ENCODE data around the gene NTRK3. TPM values are rescaled to one million over a fixed set of nuclear protein-coding genes. Genes with fewer than 3 reads are reported as not detected.

Gene NTRK3
- total RNA-seq, 4 donors from 2014 or later: 0.35 to 5.8 (median 3.0) TPM

DNA sequence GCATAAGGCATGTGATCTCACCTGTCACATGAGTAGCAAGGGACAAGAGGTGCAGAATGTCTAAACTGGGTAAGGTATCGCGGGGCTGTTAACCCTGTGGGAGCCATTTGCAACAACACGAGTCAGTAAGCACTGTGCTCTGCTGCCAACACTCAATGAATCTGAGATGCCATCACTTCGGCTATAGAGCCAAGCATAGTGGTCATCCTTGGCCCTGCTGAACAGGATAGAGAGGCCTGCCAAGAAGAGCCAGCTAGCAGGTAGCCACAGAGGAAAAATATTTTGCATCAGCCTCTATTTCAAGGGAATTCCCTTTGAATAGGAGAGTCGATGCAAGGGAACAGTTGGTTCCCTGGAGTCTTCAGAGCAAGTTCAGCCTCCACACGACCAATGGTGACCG lies 137.8 kb downstream of the NTRK3 start:
- no peaks in the 10 kb centered on the region for H3K4me1 ChIP-seq
- no peaks in the 10 kb centered on the region for H3K9me3 ChIP-seq
- no peak overlapping the region for H3K27ac ChIP-seq
- no peaks in the 10 kb centered on the region for H3K36me3 ChIP-seq
- no peak for TF ChIP-seq POLR2A (IDR thresholded peaks at IDR 0.05)
- TF ChIP-seq, protein P1, sequence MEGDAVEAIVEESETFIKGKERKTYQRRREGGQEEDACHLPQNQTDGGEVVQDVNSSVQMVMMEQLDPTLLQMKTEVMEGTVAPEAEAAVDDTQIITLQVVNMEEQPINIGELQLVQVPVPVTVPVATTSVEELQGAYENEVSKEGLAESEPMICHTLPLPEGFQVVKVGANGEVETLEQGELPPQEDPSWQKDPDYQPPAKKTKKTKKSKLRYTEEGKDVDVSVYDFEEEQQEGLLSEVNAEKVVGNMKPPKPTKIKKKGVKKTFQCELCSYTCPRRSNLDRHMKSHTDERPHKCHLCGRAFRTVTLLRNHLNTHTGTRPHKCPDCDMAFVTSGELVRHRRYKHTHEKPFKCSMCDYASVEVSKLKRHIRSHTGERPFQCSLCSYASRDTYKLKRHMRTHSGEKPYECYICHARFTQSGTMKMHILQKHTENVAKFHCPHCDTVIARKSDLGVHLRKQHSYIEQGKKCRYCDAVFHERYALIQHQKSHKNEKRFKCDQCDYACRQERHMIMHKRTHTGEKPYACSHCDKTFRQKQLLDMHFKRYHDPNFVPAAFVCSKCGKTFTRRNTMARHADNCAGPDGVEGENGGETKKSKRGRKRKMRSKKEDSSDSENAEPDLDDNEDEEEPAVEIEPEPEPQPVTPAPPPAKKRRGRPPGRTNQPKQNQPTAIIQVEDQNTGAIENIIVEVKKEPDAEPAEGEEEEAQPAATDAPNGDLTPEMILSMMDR (IDR thresholded peaks at IDR 0.05): no peak
- no peaks in the 10 kb centered on the region for H3K27me3 ChIP-seq
- no peak for DNase-seq
- H3K4me3 ChIP-seq: no peak overlapping the region

DNA sequence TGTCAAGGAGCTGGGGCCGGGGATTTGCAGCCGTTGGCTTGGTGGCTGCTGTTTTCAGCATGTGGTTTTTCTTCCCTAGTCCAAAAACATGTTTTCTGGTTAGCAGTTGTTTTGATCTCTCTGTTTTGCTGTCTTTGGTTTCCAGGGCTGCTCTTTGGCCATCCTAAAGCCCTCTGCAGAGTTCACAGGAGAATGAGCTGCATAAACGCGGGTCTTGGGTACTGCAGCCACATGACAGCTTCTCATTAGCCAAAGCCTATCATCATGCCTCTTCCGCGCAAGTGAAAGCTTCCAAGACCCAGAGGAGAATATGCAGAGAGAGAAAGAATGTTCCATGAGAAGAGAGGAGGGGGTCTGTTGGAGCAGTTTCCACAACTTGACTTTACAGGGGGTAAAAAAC lies 138.5 kb downstream of the NTRK3 start:
- H3K27me3 ChIP-seq: no peaks in the 10 kb centered on the region
- H3K4me3 ChIP-seq: no peak overlapping the region
- no peaks in the 10 kb centered on the region for H3K9me3 ChIP-seq
- no peak for DNase-seq
- H3K27ac ChIP-seq: no peak overlapping the region
- no peak for TF ChIP-seq POLR2A (IDR thresholded peaks at IDR 0.05)
- no peaks in the 10 kb centered on the region for H3K4me1 ChIP-seq
- no peaks in the 10 kb centered on the region for H3K36me3 ChIP-seq

DNA sequence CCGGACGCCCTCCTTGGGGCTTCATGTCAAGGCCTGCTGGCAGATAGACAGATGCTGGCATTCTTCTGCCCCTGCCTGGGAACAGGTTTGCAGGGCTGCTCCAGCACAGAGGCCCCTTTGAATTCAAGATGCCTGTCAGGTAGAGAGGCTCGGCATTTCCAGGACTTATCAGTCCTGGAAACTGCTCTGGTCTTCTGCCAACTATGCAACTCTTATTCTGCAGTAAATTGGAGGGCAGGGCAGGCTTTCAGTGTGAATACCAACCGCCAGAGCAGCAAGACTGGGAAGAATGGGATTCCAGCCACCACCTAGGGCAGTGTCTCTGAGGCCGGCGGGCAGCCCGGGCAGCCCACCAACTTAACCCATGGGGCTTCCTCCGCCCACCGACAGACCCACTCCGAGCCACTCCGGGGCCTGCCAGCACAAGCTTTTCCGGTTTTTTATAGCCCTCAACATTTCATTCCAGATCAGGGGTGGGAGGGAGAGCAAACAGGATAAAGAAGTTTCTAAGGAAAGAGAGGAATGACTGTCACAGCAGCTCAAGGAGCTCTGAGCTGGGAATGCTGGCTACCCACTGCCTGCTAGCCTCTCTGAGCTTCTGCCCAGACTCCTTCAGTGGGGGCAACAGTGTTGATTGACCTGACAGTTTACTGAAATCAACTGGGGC lies 140.9 kb downstream of the NTRK3 start:
- Histone ChIP-seq H3K4me1 (no peaks in the 10 kb centered on the region), H3K27ac (no peak overlapping the region), H3K36me3 (no peaks in the 10 kb centered on the region), H3K4me3 (no peak overlapping the region), H3K9me3 (no peaks in the 10 kb centered on the region), H3K27me3 (no peaks in the 10 kb centered on the region)
- no peak for TF ChIP-seq POLR2A (IDR thresholded peaks at IDR 0.05)
- no peak for DNase-seq

DNA sequence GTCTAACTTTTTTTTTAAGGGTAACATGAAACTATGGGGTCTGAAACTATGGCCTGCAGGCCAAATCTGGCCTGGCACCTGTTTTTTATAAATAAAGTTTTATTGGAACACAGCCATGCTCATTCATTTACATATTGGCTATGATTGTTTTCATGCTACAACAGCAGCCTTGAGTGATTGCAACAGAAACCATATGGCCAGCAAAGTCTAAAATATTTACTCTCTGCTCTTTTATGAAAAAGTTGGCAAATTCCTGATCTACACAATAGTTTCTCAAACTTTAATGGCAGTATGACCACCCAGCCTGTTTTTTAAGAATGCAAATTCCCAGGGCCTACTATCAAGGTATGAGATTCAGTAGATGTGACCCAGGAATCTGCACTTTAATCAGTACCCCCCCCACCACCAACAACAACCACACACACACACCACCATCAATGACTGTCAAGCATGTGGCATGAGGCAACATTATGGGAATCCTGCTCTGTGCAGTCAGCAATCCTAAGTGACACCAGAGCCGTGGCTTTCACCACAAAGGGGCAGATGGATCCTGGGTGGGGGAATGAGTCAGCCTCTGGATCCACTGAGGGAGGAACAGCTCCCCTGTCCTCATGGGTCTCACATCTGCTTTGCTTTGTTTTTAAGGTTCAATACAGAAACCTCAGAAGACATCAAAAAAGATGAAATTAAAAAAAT lies 142.8 kb downstream of the NTRK3 start:
- H3K27ac ChIP-seq: no peak overlapping the region
- DNase-seq: no peak
- H3K9me3 ChIP-seq: no peaks in the 10 kb centered on the region
- H3K4me1 ChIP-seq: no peaks in the 10 kb centered on the region
- no peak for TF ChIP-seq POLR2A (IDR thresholded peaks at IDR 0.05)
- TF ChIP-seq, protein P1 (IDR thresholded peaks at IDR 0.05): no peak
- H3K27me3 ChIP-seq: no peaks in the 10 kb centered on the region
- H3K4me3 ChIP-seq: no peak overlapping the region
- no peaks in the 10 kb centered on the region for H3K36me3 ChIP-seq

DNA sequence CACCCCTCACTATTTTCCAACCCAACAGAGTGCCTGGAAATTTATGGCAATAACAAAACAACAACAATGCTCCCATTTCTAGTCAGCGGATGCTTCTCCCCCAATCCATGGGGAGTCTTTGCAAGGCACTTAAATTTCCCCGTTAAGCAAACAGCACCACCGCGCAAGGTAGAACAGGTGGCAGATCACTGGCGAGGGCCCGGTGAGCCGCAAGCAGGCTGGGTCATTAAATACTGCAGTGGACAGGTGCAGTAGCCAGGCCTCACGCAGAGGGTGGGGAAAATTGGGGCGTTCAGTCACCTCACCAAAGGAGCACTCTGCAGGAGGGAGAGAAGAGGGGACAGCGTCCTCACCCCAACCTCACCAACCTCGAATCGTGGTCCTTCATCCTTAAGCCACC lies 147.5 kb downstream of the NTRK3 start:
- Histone ChIP-seq H3K4me1 (no peaks in the 10 kb centered on the region), H3K36me3 (no peaks in the 10 kb centered on the region), H3K27ac (no peak overlapping the region), H3K27me3 (no peaks in the 10 kb centered on the region), H3K4me3 (no peak overlapping the region), H3K9me3 (peaks cover 0 to 3% (median 0%) of the 10 kb centered on the region in 4 donors)
- DNase-seq: no peak
- TF ChIP-seq, protein P1 (IDR thresholded peaks at IDR 0.05): no peak
- no peak for TF ChIP-seq POLR2A (IDR thresholded peaks at IDR 0.05)

DNA sequence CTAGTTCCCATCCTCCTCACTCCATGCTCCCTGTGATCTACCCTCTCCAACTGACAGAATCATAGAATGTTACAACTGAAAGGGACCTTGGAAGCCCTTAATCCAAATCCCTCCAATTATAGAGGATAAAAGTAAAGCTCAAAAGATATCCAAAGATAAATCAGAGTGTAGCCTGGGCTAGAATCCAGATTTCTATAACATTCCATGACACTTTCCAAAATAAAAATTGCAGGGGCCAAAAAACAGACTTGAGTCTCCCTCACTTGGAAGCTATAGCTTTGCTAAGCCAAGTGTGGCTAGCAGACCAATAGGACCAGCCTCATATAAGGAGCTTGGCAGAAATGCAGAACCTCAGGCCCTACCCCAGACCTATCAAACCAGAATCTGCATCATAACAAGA lies 148.1 kb downstream of the NTRK3 start:
- H3K27ac ChIP-seq: no peak overlapping the region
- TF ChIP-seq, protein P1 (IDR thresholded peaks at IDR 0.05): no peak
- no peak for TF ChIP-seq POLR2A (IDR thresholded peaks at IDR 0.05)
- no peak for DNase-seq
- peaks cover 0 to 3% (median 0%) of the 10 kb centered on the region in 4 donors for H3K9me3 ChIP-seq
- H3K27me3 ChIP-seq: no peaks in the 10 kb centered on the region
- no peak overlapping the region for H3K4me3 ChIP-seq
- H3K36me3 ChIP-seq: no peaks in the 10 kb centered on the region
- H3K4me1 ChIP-seq: no peaks in the 10 kb centered on the region
